Ovary (tissue), 3 donors: ENCODE results near the gene LRRC32.

Experiments
- EP300 ChIP-seq: sonication (generic); formaldehyde crosslinking; IDR thresholded peaks from one replicate; pipeline ENCODE4 v1.6.1; 2017; ENCODE audit warnings: antibody characterized with exemption
- POLR2A ChIP-seq: fragments of 450-650 bp; IDR thresholded peaks from one replicate; pipeline ENCODE4 v1.6.1; 2017; ENCODE audit warnings: antibody characterized with exemption, mild to moderate bottlenecking, moderate library complexity
- TF ChIP-seq, protein P1 (sequence below), 3 donors: fragments of 450-650 bp in 2 of 3; fragments of 200-600 bp in 1 of 3; IDR thresholded peaks; one replicate each; pipeline versions ENCODE4 v1.5.1 to v1.8.0; 2016 to 2022; ENCODE audit warnings: antibody characterized with exemption in 3 of 3, mild to moderate bottlenecking in 1 of 3
- donor health status: DM: no; HTN: no; CAD: no.

DNA sequence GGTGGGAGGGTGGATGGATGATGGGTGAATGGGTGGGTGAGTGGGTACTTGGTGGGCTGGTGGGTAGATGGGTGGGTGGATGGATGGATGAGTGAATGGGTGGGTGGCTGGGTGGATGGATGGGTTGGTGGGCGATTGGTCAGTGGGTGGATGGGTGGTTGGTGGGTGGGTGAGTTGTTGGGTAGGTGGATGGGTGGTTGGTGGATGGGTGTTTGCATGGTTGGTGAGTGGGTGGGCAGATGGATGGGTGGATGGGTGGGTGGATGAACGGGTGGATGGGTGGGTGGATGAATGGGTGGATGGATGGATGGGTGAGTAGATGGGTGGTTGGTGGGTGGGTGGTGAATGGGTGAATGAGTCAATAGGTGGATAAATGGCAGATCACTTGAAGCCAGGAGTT is 43.0 kb upstream of the LRRC32 start:
- TF ChIP-seq, protein P1, sequence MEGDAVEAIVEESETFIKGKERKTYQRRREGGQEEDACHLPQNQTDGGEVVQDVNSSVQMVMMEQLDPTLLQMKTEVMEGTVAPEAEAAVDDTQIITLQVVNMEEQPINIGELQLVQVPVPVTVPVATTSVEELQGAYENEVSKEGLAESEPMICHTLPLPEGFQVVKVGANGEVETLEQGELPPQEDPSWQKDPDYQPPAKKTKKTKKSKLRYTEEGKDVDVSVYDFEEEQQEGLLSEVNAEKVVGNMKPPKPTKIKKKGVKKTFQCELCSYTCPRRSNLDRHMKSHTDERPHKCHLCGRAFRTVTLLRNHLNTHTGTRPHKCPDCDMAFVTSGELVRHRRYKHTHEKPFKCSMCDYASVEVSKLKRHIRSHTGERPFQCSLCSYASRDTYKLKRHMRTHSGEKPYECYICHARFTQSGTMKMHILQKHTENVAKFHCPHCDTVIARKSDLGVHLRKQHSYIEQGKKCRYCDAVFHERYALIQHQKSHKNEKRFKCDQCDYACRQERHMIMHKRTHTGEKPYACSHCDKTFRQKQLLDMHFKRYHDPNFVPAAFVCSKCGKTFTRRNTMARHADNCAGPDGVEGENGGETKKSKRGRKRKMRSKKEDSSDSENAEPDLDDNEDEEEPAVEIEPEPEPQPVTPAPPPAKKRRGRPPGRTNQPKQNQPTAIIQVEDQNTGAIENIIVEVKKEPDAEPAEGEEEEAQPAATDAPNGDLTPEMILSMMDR (IDR thresholded peaks at IDR 0.05) = no peak
- TF ChIP-seq POLR2A = no peak
- no peak for TF ChIP-seq EP300
